NCI-H748 treated with DMSO at 0.1 percent for 48 hours (cell line): ENCODE data around the gene TMEM132C.

Experiments used
- DNase-seq: peaks from one replicate; lab custom pipeline; 2025; lab: John Stamatoyannopoulos, UW

Gene TMEM132C

DNA sequence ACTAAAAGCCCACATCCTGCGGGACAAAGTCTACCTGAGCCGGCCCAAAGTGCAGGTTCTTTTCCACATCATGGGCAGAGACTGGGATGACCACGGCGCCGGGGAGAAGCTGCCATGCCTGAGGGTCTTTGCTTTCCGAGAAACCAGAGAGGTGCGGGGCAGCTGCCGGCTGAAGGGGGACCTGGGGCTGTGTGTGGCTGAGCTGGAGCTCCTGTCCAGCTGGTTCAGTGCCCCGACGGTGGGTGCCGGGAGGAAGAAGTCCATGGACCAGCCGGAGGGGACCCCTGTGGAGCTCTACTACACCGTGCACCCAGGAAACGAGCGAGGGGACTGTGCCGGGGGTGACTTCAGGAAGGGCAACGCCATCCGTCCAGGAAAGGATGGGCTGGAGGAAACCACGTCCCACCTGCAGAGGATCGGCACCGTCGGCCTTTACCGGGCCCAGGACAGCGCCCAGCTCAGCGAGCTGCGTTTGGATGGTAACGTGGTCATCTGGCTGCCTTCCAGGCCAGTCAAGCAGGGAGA lies 148.1 kb downstream of the TMEM132C start:
- DNase-seq: no peak

DNA sequence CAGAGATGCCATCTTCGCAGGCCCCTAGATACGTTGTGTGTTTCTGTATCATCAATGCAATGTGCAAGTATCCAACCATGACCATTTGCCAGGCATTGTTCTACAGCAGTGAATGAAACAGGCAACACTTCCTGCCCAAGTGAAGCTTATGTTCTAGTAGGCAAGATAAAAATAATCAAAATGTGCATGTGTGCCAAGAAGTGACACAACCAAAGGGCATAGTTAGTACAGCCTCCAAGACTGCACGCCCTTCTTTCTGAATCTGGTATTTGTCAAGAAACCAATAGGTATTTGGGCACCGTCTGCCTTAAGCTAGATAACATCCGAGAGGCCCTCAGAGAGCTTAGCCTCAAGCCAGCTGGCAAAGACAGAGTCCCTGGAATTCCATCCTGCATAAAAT lies 152.0 kb downstream of the TMEM132C start:
- DNase-seq: no peak

- no peak for DNase-seq
Measured at GRCh38 chr12:128420163-128420562, 153.2 kb downstream of the TMEM132C start.

DNA sequence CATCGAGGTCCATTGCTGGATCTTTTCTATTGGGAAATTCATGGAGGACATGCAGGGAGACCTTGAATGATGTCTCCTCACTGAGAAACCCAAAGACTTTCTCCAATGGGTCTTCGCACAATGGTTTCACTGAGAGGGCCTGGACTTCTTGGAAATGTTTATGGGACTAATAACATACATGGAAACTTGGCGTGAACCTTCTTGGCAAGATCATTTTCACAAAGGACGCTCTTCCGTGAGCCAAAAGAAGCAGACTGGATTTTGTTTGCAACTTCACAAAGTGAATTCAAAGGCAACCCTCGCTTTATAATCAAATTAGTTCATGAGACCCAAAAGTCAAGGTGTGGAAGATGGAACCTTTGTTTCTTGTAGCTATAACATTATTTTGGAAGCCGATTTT lies 154.4 kb downstream of the TMEM132C start:
- DNase-seq: no peak

DNA sequence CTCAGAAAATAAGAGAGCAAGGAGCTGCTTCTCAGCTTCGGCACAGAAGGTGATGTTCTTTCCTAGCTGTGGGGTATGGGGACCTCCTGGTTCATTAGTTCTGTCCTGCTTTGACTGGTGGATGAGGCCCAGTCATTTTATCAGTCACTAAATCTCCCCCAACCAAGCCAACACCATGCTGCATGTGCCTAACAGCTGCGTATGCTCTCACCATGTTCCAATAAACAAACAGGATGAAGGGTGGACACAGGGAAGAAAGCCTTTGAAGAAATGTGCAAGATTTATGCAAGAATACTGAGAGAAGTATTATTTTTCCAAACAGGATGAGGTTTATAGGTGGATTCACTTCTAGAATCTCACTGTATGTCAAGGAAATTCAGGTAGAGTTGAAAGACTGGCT lies 156.2 kb downstream of the TMEM132C start:
- no peak for DNase-seq

GRCh38 chr12:128424931-128425431 lies 158.0 kb downstream of the TMEM132C start:
- DNase-seq: no peak

GRCh38 chr12:128425666-128426331 lies 158.8 kb downstream of the TMEM132C start:
- no peak for DNase-seq

GRCh38 chr12:128426511-128426910 lies 159.5 kb downstream of the TMEM132C start:
- DNase-seq: no peak

DNA sequence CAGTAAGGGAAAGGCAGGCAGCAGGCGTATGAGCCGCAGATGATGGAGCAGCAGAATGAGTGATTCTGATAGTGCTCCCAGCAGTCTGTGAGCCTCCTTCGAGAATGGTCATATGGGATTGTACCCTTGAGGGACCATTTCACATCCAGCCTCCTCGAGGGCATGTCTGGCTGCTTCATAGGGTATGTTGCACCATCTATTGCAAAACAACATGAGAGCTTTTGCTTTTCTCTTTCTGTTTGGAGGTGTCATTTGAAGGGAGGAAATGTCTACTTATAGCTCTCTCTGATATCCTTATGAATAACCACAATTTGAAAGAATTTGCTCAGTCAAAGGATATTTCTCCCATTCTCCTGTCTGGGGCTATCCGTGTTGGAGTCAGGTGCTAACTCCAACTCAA lies 172.8 kb downstream of the TMEM132C start:
- no peak for DNase-seq

- DNase-seq: no peak
Measured at GRCh38 chr12:128442096-128442495, 175.1 kb downstream of the TMEM132C start.

DNA sequence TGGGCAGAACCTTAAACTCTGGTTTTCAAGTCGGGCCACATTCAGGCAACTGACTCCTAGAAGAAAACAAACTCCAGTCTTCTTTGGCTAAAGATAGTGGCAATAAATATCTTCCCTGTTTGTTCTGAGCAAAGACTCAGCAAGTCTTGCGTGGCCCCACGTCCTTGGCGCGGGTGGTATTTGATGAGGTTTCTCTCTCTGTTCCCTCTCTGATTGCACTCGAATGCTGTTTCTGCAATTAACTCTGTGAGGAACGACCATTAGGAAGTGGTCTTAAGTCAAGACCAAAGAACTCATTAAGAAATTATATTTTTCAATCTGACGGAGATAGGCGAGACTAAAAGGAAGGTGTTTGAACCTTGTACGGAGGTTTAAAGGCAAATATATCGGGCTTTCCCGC lies 177.6 kb downstream of the TMEM132C start:
- no peak for DNase-seq

- DNase-seq: peak; percentile 20
Measured at GRCh38 chr12:128445415-128446127, 178.6 kb downstream of the TMEM132C start.

DNA sequence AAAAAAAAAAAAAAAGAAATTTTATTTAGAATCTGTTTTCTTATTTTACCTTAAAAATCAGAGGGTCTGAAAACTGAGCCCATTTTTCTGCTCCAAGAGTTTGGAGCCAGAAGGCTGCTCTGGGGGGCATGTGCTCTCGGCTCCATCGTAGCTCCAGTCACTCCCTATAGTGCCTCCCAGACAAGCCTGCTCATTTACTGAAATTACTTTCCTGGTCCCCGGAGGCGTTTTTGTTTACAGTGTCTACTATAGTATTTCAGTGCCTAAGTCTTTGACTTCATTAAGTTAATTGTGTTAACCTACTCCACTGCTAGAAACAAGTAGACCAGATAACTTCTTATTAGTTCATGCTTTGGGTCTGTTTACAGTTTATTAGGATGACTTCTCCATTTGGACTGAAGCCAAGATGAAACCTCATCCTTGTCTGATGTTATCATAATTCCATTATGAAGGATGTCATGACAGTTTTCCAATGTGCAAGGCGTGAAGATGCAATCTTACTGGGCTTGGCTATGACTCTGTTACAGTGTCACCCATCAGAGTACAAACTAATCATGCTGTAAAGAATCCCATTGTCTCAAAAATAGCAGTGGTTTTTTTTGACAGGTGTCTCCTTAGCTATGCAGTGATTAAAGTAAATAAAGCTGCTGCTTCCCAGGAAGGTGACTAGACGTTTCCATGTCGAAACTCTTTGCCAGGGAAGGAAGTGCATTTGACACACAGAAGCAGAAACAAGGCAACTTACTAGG lies 182.3 kb downstream of the TMEM132C start:
- peak; percentile 82 for DNase-seq

- DNase-seq: no peak
Measured at GRCh38 chr12:128450810-128451209, 183.8 kb downstream of the TMEM132C start.

DNA sequence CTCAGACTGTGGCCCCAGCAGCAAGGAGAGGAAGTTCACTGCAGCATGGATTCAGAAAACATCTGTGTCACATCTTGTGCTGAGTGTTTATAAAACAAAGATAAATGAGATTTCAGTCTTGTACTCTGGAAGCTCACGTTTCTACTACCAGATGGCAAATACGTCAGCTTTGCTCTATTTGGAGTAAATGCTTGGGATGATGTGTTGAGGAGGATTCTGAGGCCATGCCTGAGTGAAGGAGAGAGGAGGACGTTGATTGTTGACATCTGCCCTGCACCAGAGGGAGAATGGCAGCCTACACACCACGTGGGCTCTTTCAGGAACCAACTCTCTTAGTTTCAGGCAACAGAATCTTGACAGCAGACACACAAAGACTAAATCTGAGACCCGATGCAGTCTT lies 188.9 kb downstream of the TMEM132C start:
- no peak for DNase-seq

DNA sequence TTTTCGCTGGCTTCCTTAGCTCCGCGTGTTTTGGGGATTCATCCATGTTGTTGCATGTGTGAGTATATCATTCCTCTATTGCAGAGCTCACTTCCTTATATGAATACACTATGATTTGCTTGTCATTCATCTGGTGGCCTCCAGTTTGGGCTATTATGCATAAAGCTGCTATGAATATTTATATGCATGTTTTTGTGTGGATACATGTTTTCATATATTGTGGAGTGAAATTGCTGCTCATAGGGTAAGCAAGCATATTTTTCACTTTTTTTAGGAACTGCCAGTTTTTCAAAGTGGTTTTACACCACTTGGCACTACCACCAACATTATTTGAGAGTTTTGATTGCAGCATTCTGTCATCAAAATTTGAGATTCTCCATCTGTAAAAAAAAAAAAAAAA lies 190.0 kb downstream of the TMEM132C start:
- no peak for DNase-seq

DNA sequence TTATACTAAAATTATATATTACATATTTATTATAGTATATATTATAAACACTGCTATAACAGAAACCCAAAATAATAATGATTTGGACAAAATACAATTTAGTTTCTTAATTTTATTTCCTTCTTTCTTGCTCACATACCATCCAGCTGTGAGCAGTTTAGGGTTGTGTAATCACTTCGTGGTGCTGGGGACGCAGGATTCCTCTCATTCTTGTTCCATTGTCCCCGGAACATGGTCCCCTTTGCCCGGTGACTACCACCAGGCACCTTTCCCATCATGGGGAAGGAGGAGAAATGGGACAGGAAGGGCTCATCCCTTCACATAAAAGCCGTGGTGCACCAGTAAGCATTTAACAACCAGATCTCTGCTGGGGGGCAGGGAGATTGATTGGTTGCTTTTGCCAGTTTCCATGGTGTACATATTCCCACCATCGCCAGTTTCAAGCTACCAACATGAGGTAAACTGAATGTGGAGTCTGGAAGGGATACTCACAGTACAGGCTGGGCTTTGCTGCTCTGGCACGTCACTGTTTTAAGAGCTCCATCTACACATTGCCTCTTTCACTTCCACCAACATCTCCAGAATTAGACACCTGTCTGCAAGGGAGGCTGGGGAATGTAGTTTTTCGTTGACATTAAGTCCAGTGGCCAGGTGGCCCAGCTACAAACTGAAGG lies 191.5 kb downstream of the TMEM132C start:
- DNase-seq: no peak

GRCh38 chr12:128459067-128459466 lies 192.1 kb downstream of the TMEM132C start:
- no peak for DNase-seq

DNA sequence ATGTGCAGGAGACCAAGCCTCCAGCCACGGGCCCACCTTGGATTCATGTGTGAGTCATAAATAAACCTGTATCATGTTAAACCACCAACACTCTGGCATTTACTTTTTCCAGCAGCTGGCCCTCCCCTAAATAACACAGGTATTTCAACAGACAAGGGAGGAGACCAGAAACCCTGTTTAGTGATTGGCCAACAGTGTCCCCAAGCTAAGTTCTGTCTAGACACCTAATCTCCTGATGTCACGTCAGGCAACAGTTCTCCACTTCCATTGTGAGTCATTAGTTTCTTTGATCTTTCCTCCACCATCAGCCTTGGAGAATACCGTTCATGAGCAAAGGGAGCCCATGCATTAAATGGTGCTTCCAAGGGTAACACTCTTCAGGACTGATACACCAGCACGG lies 196.9 kb downstream of the TMEM132C start:
- no peak for DNase-seq

- no peak for DNase-seq
Measured at GRCh38 chr12:128467882-128468281, 200.9 kb downstream of the TMEM132C start.

- no peak for DNase-seq
Measured at GRCh38 chr12:128468926-128469325, 202.0 kb downstream of the TMEM132C start.

DNA sequence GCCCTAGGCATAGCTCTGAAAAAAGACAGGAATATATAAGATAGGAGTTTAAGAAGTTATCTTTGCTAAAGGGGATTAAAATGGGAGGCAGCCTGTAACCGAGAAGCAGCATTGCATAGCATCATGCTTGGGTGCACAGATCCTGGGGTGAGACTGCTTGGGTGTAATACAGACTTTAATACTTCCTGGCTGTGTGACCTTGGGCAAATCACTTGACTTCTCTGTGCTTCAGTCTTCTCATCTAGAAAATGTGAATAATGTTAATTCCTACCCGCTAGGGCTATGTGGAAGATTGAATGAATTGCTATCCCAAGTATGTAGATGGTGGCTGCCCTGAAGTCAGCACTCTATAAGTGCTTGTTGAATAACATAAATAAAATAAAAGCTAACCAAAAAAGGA lies 204.5 kb downstream of the TMEM132C start:
- DNase-seq: no peak
